Cardiac atrium fibroblast (primary cell): ENCODE results near the gene CXCR6. TPM values are rescaled to one million over a fixed set of nuclear protein-coding genes. Genes with fewer than 3 reads are reported as not detected.

ENCODE experiments used
- total RNA-seq: library from RNA; depleted of rRNA; stranded (reverse); fragments of >200 nt; gene quantifications from 2 replicates; pipeline ENCODE4 v1.2.3, GENCODE V29; 2015

The CXCR6 gene
- total RNA-seq, result not detected in 2 replicates

DNA sequence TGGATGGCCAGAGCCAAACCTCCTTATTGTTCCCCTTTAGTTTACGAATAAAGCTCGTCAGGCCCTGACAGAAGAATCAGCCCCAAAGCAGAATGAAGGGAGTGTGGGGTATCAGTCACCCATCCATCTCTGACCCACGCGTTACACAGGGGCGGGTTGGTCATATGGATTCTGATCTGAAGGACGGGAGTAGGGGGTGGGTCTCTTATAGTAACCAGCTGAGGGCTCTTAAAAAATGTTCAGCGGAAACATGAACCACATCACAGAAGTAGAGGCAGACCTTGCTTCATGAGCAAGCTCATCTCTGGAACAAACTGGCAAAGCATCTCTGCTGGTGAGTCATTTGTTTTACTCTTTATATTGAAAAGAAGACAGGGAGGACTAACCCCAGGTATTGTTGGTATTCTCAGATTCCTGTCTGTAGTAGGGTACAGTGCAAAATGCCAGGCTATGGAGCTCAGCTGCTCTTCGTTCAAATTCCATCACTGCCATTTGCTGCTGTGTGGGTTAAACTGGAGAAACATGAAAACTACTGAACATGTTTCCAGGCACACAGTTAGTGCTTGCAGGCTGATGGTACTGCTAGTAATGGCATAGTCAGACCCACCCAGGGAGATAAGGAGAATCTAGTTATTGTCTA lies at the start of gene CXCR6:
TSS of gene CXCR6 (plus strand) at position 258 of the 640 bp plus-strand sequence. CDS start 3,018 bp downstream, outside the sequence.

DNA sequence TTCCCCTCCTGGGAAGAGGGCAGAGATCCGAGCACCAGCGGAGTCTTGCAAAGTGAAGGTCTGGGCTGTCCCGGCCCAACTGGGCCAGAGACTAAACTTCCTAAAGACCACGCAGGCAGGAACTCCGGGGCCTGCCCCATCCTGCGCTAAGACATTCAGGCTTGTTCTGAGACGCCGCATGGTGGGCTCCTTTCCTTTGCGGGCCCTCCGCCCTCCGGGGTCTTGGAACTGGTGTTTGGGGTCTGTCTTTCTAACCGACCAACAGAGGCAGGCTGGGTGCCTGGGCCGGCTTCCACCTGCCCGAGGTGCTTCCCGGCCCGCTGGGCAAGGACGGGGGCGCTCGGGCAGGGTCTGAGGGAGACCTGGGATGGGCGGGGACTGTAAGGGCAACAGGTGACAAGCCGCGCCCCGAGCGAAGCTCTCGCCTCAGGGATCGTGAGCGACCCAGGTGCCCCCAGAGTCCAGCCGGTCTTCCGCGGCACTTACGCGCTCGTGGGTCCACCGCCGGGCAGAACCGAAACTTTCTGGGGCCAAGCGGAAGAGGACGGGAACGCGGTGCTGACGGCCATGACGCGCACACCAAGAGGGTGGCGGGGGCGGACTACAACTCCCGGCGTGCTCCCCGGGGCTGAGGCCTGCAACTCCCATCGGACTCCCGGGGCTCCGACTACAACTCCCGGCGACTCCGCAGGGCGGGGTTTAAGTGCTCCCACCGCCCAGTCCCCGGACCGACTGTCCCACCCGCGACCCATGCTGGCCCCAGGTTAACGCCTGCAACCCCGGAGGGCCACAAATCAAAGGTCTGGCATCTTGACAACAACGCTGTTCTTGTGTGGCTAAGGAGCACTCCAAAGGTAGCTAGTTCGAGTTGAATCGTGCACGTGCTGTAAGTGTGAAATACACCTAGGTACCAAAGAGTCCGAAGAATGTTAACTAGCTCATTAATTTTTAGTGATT lies 52.2 kb downstream of the CXCR6 start, which contains the start of gene FYCO1:
TSS of gene FYCO1 (minus strand) at position 589 of the 957 bp plus-strand sequence. CDS start 10,914 bp downstream, outside the sequence.

Other genes with a start within 250 kb of the CXCR6 start
- not detected in 2 replicates for gene SLC6A20, start 146.9 kb upstream of the CXCR6 start, total RNA-seq
- gene LZTFL1, start 101.3 kb upstream of the CXCR6 start, total RNA-seq, result 15.2 and 25.8 TPM in 2 replicates
- not detected in 2 replicates for gene CCR9, start 56.9 kb upstream of the CXCR6 start, total RNA-seq
- 9.2 and 11.2 TPM in 2 replicates for gene FYCO1, start 52.4 kb downstream of the CXCR6 start, total RNA-seq
- gene XCR1, start 84.0 kb downstream of the CXCR6 start, total RNA-seq, result not detected in 2 replicates